Endothelial cell of umbilical vein (primary cell): ENCODE data around the gene RNLS. TPM values are rescaled to one million over a fixed set of nuclear protein-coding genes. Genes with fewer than 3 reads are reported as not detected.

ENCODE experiments used
- BruUV-seq: library from RNA; stranded (reverse); fragments of 400-500 nt; replicated peaks from 2 replicates; lab custom pipeline; 2021; lab: Mats Ljungman, UMichigan
- CTCF ChIA-PET: fragments of 300-600, 350-600 bp; sonication (Branson Sonifier 250); formaldehyde crosslinking; loops from one replicate; lab custom pipeline; 2021; ENCODE audit warnings: antibody characterized with exemption, inconsistent platforms; lab: Charles Lee
- POLR2A ChIA-PET: fragments of 300-600, 350-600 bp; sonication (Branson Sonifier 250); formaldehyde crosslinking; loops from one replicate; lab custom pipeline; 2021; ENCODE audit warnings: antibody characterized with exemption, inconsistent platforms; lab: Charles Lee
- DNase-seq: peaks from one replicate; pipeline ENCODE4 v3.0.0-alpha.2; 2011; ENCODE audit warnings: low read depth, low spot score
- FAIRE-seq: peaks from 2 replicates; lab custom pipeline; 2011; peaks lifted over from hg19 to GRCh38; lab: Jason Lieb, UNC
- H2AFZ ChIP-seq: 2 replicates; pipeline ENCODE4 v1.6.0; 2012; ENCODE audit warnings: low read depth, low read length, control low read depth, inconsistent platforms
- H3K27ac ChIP-seq: 2 replicates; pipeline ENCODE4 v1.5.1; 2011; ENCODE audit warnings: low read depth, mild to moderate bottlenecking, control low read depth, low read length, moderate library complexity; ENCODE audit not compliant: insufficient read depth
- H3K27me3 ChIP-seq, 2 experiments: 2 replicates each; pipeline versions ENCODE4 v1.6.0 to v1.6.1; 2011; ENCODE audit warnings: low read length in 2 of 2, mixed read lengths in 1 of 2; ENCODE audit not compliant: control insufficient read depth in 2 of 2, insufficient read depth in 2 of 2
- H3K36me3 ChIP-seq, 2 experiments: 2 replicates in 1 of 2; 3 replicates in 1 of 2; pipeline ENCODE4 v1.5.1; 2011; ENCODE audit warnings: low read length in 2 of 2, mild to moderate bottlenecking in 1 of 2, moderate library complexity in 1 of 2; ENCODE audit not compliant: control insufficient read depth in 2 of 2, insufficient read depth in 2 of 2; ENCODE audit errors: extremely low read depth in 1 of 2
- H3K4me1 ChIP-seq: 3 replicates; pipeline ENCODE4 v1.5.1; 2011; ENCODE audit warnings: mild to moderate bottlenecking, low read length; ENCODE audit not compliant: control insufficient read depth, insufficient read depth; ENCODE audit errors: extremely low read depth
- H3K4me2 ChIP-seq: 2 replicates; pipeline ENCODE4 v1.6.1; 2011; ENCODE audit warnings: low read length, control low read depth, mixed read lengths; ENCODE audit not compliant: insufficient read depth
- H3K4me3 ChIP-seq, 3 experiments: fragments of 200-600 bp in 1 of 3; sonication (generic), shearing (Covaris generic) in 1 of 3; replicated peaks in 1 of 3; 2 replicates each; pipeline ENCODE4 v1.5.1; 2011 to 2016; ENCODE audit warnings: control low read depth in 3 of 3, low read length in 3 of 3, mild to moderate bottlenecking in 2 of 3, inconsistent platforms in 1 of 3, low read depth in 1 of 3, moderate library complexity in 1 of 3; ENCODE audit not compliant: insufficient read depth in 1 of 3
- H3K79me2 ChIP-seq: 2 replicates; pipeline ENCODE4 v1.6.0; 2012; ENCODE audit warnings: low read length, inconsistent platforms; ENCODE audit not compliant: control insufficient read depth, insufficient read depth
- H3K9ac ChIP-seq: replicated peaks from 2 replicates; pipeline ENCODE3; 2011; ENCODE audit warnings: low read length, control low read depth; ENCODE audit not compliant: insufficient read depth; ENCODE audit errors: extremely low read depth
- H3K9me1 ChIP-seq: replicated peaks from 3 replicates; pipeline ENCODE4 v1.6.0; 2011; ENCODE audit warnings: mild to moderate bottlenecking, low read length; ENCODE audit not compliant: control insufficient read depth, insufficient read depth; ENCODE audit errors: extremely low read depth
- H3K9me3 ChIP-seq: replicated peaks from 2 replicates; pipeline ENCODE4 v1.5.1; 2012; ENCODE audit warnings: low read length, inconsistent platforms; ENCODE audit not compliant: control insufficient read depth, insufficient read depth
- H4K20me1 ChIP-seq: replicated peaks from 2 replicates; pipeline ENCODE3; 2011; ENCODE audit warnings: mild to moderate bottlenecking, low read length; ENCODE audit not compliant: control insufficient read depth, insufficient read depth; ENCODE audit errors: extremely low read depth
- CTCF ChIP-seq, 2 donors: IDR thresholded peaks; 1 replicate in 1 of 2; 2 replicates in 1 of 2; pipeline ENCODE4 v1.5.1; 2011; ENCODE audit warnings: low read length in 2 of 2, mild to moderate bottlenecking in 2 of 2, moderate library complexity in 2 of 2, control low read depth in 1 of 2, inconsistent platforms in 1 of 2, low read depth in 1 of 2; ENCODE audit not compliant: insufficient read depth in 1 of 2; ENCODE audit errors: extremely low read depth in 1 of 2
- EZH2 ChIP-seq: IDR thresholded peaks from 2 replicates; pipeline ENCODE4 v1.6.1; 2012; ENCODE audit warnings: borderline replicate concordance, low read depth, mild to moderate bottlenecking, moderate library complexity, low read length, inconsistent platforms; ENCODE audit not compliant: severe bottlenecking
- FOS ChIP-seq: IDR thresholded peaks from 2 replicates; pipeline ENCODE4 v1.6.1; 2011; ENCODE audit warnings: mild to moderate bottlenecking, low read length, moderate library complexity, borderline replicate concordance; ENCODE audit not compliant: insufficient read depth
- GATA2 ChIP-seq: IDR thresholded peaks from 2 replicates; pipeline ENCODE4 v1.7.0; 2011; ENCODE audit warnings: low read depth, mild to moderate bottlenecking, moderate library complexity, mixed read lengths, low read length; ENCODE audit not compliant: insufficient read length, insufficient read depth
- JUN ChIP-seq: IDR thresholded peaks from 2 replicates; pipeline ENCODE4 v1.6.1; 2011; ENCODE audit warnings: borderline replicate concordance, low read depth; ENCODE audit not compliant: insufficient read length, insufficient read depth
- MAX ChIP-seq: IDR thresholded peaks from 2 replicates; pipeline ENCODE4 v1.6.1; 2011; ENCODE audit not compliant: insufficient read depth, insufficient read length
- MYC ChIP-seq: IDR thresholded peaks from one replicate; pipeline ENCODE4 v1.6.1; 2011; ENCODE audit warnings: mild to moderate bottlenecking, low read depth, low read length
- POLR2A ChIP-seq: IDR thresholded peaks from 2 replicates; pipeline ENCODE4 v1.6.1; 2012; ENCODE audit warnings: low read depth, mild to moderate bottlenecking, control low read depth, low read length
- POLR2AphosphoS5 ChIP-seq: IDR thresholded peaks from 2 replicates; pipeline ENCODE4 v1.6.1; 2012; ENCODE audit warnings: low read depth, mild to moderate bottlenecking, control low read depth, low read length, moderate library complexity; ENCODE audit not compliant: insufficient read depth
- dilution Hi-C: fragments of 300-500 bp; cut with MboI; formaldehyde crosslinking; loops from one replicate; pipeline ENCODE4 v1.15.0; 2019; ENCODE audit warnings: low sequenced_read_pairs; ENCODE audit not compliant: extremely low pct_ligation_motif_present
- intact Hi-C: fragments of 100-400 bp; cut with micrococcal nuclease; formaldehyde crosslinking; loops from one replicate; pipeline ENCODE4 v1.10.0; 2022
- polyA plus RNA-seq, 4 experiments: library from polyadenylated mRNA; depleted of rRNA in 3 of 4; stranded (reverse) in 3 of 4; unstranded in 1 of 4; fragments of >200 nt; gene quantifications; 2 replicates each; pipeline versions ENCODE4 v1.2.1 to v1.2.3, GENCODE V29; 2011 to 2012; ENCODE audit warnings: missing spikeins in 1 of 4
- total RNA-seq: library from RNA; stranded (reverse); gene quantifications from 2 replicates; pipeline ENCODE4 v1.2.3, GENCODE V29; 2021

RNLS gene
- total and polyA plus RNA-seq, 2 donors (not counting 3 experiments of a cell fraction or from before 2014, with no cell fraction given) = 2.5 to 4.6 TPM

- dilution Hi-C loops = no loop called here
- H3K36me3 ChIP-seq = no peaks in the 10 kb centered on the region
- H3K4me2 ChIP-seq = no peak overlapping the region
- no peaks in the 10 kb centered on the region for H4K20me1 ChIP-seq
- H3K9me1 ChIP-seq = no peaks in the 10 kb centered on the region
- TF ChIP-seq FOS (no peak), CTCF (IDR thresholded peaks at IDR 0.05; ENCODE audit: extremely low read depth in 1 of 2, insufficient read depth in 1 of 2, low read depth in 1 of 2, low read length in 2 of 2) (no peak), POLR2A (no peak), GATA2 (no peak), EZH2 (no peak), JUN (no peak), POLR2AphosphoS5 (no peak), MAX (no peak), MYC (no peak)
- ChIA-PET POLR2A (interaction anchor here (0.6 kb wide), 1 partner anchor 224 kb away, joined by 4 read pairs; no protein-coding TSS in a partner anchor), CTCF (interaction anchor here (0.9 to 1.1 kb wide), 2 partner anchors 13 to 46 kb away, joined by 3 to 4 read pairs; no protein-coding TSS in a partner anchor)
- no TSS peak for BruUV-seq
- no peak overlapping the region for H3K27ac ChIP-seq
- no peak overlapping the region for H2AFZ ChIP-seq
- no peaks in the 10 kb centered on the region for H3K79me2 ChIP-seq
- H3K27me3 ChIP-seq = no peaks in the 10 kb centered on the region
- intact Hi-C loops = no loop called here
- no peak overlapping the region for H3K4me3 ChIP-seq
- no peaks in the 10 kb centered on the region for H3K9me3 ChIP-seq
- no peaks in the 10 kb centered on the region for H3K4me1 ChIP-seq
- DNase-seq (no peak), FAIRE-seq (no peak)
- no peak overlapping the region for H3K9ac ChIP-seq
Measured at GRCh38 chr10:88299787-88300186, 283.3 kb downstream of the RNLS start.
